ENCODE data around the gene CTNND2. TPM values are rescaled to one million over a fixed set of nuclear protein-coding genes. Genes with fewer than 3 reads are reported as not detected.

The CTNND2 gene
- total and polyA plus RNA-seq, 9 of the 15 experiments (the other 6 are each of a cell fraction or from before 2014, with no cell fraction given): 0.03 to 0.35 TPM; not detected in 7

DNA sequence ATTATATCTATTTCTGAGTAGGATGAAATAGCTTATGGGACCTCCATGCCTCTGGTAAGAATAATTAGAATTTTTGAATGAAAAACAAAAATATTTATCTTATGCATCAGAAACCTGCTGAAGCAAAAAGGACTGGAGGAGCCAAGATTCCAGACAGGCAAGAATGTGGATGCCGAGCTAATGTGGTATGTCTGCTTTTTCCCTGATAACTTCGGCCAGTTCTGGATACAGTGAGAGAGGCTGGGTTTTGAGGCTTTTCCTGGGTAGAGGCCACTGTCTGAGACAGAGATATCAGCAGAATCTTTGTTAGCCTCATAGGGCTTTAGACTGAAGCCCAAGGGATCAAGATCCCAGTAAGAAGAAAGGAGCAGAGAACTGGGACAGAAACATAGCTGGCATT is 5.2 kb upstream of the CTNND2 start:
- no peak overlapping the region for H3K4me3 ChIP-seq
- FAIRE-seq: no peak
- WGBS (ENCODE audit: insufficient coverage, low coverage, missing lambda C conversion rate): 3% methylated on average over 2 of the region's 2 CpGs
- no peak for TF ChIP-seq IRF2 (CRISPR knock-in tag; IDR thresholded peaks at IDR 0.05)
- no peak for TF ChIP-seq NR2C2 (CRISPR knock-in tag; IDR thresholded peaks at IDR 0.05)
- no peak for TF ChIP-seq NR2C2 (tag; IDR thresholded peaks at IDR 0.05)
- TF ChIP-seq ZFPM2 (CRISPR knock-in tag; IDR thresholded peaks at IDR 0.05): no peak
- TF ChIP-seq ZNF23 (CRISPR knock-in tag; IDR thresholded peaks at IDR 0.05): no peak
- TF ChIP-seq ZNF583 (CRISPR knock-in tag; IDR thresholded peaks at IDR 0.05): no peak
- no peak for TF ChIP-seq ARNT (IDR thresholded peaks at IDR 0.05)
- TF ChIP-seq ZC3H8 (IDR thresholded peaks at IDR 0.05): no peak
- TF ChIP-seq HNRNPLL (IDR thresholded peaks at IDR 0.05; ENCODE audit: low read depth, low read length, poor library complexity, severe bottlenecking): no peak
- TF ChIP-seq CXXC5 (CRISPR knock-in tag; IDR thresholded peaks at IDR 0.05): no peak
- no peak for TF ChIP-seq TARDBP (IDR thresholded peaks at IDR 0.05)
- no peak for TF ChIP-seq SAFB2 (IDR thresholded peaks at IDR 0.05; ENCODE audit: borderline replicate concordance, low read depth, low read length, severe bottlenecking)
- no peak for TF ChIP-seq CAMTA2 (CRISPR knock-in tag; conservative IDR thresholded peaks at IDR 0.05)
- no peak overlapping the region for H2AFZ ChIP-seq (ENCODE audit: low read depth, low read length)
- H3K79me2 ChIP-seq (ENCODE audit: control insufficient read depth, insufficient read depth, low read length): no peaks in the 10 kb centered on the region
- CTCF ChIA-PET (ENCODE audit: low intra/inter-chr PET ratio): no interaction called here
- no peaks in the 10 kb centered on the region for H3K9me1 ChIP-seq (ENCODE audit: control insufficient read depth, insufficient read depth, low read length)
- no peaks in the 10 kb centered on the region for H3K9me3 ChIP-seq (replicated peaks; ENCODE audit: control insufficient read depth, insufficient read depth, low read depth, low read length)
- in situ Hi-C loops (cut with MboI) (no loop called here), intact Hi-C loops (cut with micrococcal nuclease) (no loop called here)
- no peak overlapping the region for H3K4me2 ChIP-seq (ENCODE audit: insufficient read depth, low read length)
- no peak overlapping the region for H3K9ac ChIP-seq (ENCODE audit: insufficient read depth in 1 of 2, low read depth in 2 of 2, low read length in 2 of 2)
- no peaks in the 10 kb centered on the region for H4K20me1 ChIP-seq (replicated peaks; ENCODE audit: control insufficient read depth, insufficient read depth, low read length)
- no peak for DNase-seq (ENCODE audit: extremely low read depth in 1 of 4, low spot score in 3 of 4)
- no peak overlapping the region for H3K27ac ChIP-seq (ENCODE audit: extremely low read depth, low read depth, low read length)
- no peaks in the 10 kb centered on the region for H3K27me3 ChIP-seq (ENCODE audit: control insufficient read depth in 2 of 2, insufficient read depth in 2 of 2, low read length in 2 of 2)
- ATAC-seq: no peak
- H3K36me3 ChIP-seq (ENCODE audit: control insufficient read depth, insufficient read depth, low read length): no peaks in the 10 kb centered on the region
- no TSS peak for BruUV-seq (replicated peaks)
- no peaks in the 10 kb centered on the region for H3K4me1 ChIP-seq (replicated peaks in 1 of 2; ENCODE audit: control insufficient read depth in 2 of 2, insufficient read depth in 2 of 2, low read length in 2 of 2)
- POLR2A ChIA-PET: no interaction called here

All from K562 (cell line).